ENCODE data around the gene XRCC1. TPM values are rescaled to one million over a fixed set of nuclear protein-coding genes. Genes with fewer than 3 reads are reported as not detected.
A peak's percentile ranks its signal among the peaks of the same experiment; 100 is the strongest.

Gene XRCC1
- total and polyA plus RNA-seq, 10 of the 15 experiments (the other 5 are each of a cell fraction or from before 2014, with no cell fraction given): 2.0 to 51.1 (median 33.7) TPM

- H3K9ac ChIP-seq (ENCODE audit: control insufficient read depth, insufficient read depth, low read length): no peak overlapping the region
- intact Hi-C loops (cut with micrococcal nuclease; ENCODE audit: unreplicated experiment) (no loop called here), in situ Hi-C loops (cut with MboI) (no loop called here)
- TF ChIP-seq ATF7 (IDR thresholded peaks at IDR 0.05; ENCODE audit: low read depth): no peak
- peaks cover 8% of the 10 kb centered on the region; the same call in 1 of the 2 replicates for H3K4me1 ChIP-seq (ENCODE audit: control insufficient read depth, insufficient read depth, low read length)
- POLR2A ChIA-PET: interaction anchor here (1.0 to 2.9 kb wide), 5 partner anchors 23 to 60 kb away, joined by 3 to 16 read pairs (median 8); partner anchors contain the start of genes IRGQ, PINLYP and XRCC1
- FAIRE-seq (no peak), ATAC-seq (no peak), DNase-seq (ENCODE audit: low read depth, low spot score) (no peak)
- H3K4me3 ChIP-seq: no peak overlapping the region
- H4K20me1 ChIP-seq (ENCODE audit: control insufficient read depth, insufficient read depth): no peaks in the 10 kb centered on the region
- SMC1A ChIA-PET (ENCODE audit: uncharacterized antibody, unreplicated experiment): interaction anchor here (0.9 to 2.2 kb wide), 5 partner anchors 10 to 88 kb away, joined by 4 to 7 read pairs (median 5); partner anchors contain the start of gene XRCC1
- peak overlapping the region; percentile 81; the same call in 1 of the 2 replicates for H3K4me2 ChIP-seq (ENCODE audit: control insufficient read depth, insufficient read depth)
- H3K79me2 ChIP-seq (ENCODE audit: control insufficient read depth, insufficient read depth, low read length): no peaks in the 10 kb centered on the region
- no peaks in the 10 kb centered on the region for H3K27me3 ChIP-seq (replicated peaks in 1 of 2; ENCODE audit: control insufficient read depth in 2 of 2, insufficient read depth in 2 of 2, low read length in 1 of 2)
- no peak overlapping the region; the same call in 1 of the 2 replicates for H2AFZ ChIP-seq (ENCODE audit: control insufficient read depth, low read depth, low read length)
- WGBS (ENCODE audit: insufficient coverage, insufficient replicate concordance, low lambda C conversion rate, missing lambda C conversion rate): 98% methylated on average over 17 of the region's 17 CpGs
- H3K27ac ChIP-seq (ENCODE audit: control insufficient read depth, insufficient read depth): no peak overlapping the region
- H3K36me3 ChIP-seq (ENCODE audit: control insufficient read depth in 2 of 2, insufficient read depth in 2 of 2, low read length in 1 of 2): no peaks in the 10 kb centered on the region; a peak in 1 of 4 replicates
- CTCF ChIA-PET: interaction anchor here (1.1 to 4.9 kb wide), 7 partner anchors 15 to 87 kb away, joined by 4 to 36 read pairs (median 15); partner anchors contain the start of gene IRGQ
- no peaks in the 10 kb centered on the region; the same call in 2 of the 3 replicates for H3K9me3 ChIP-seq (replicated peaks; ENCODE audit: control insufficient read depth, insufficient read depth, low read length)
- BruUV-seq (replicated peaks): no TSS peak
- RAD21 ChIA-PET (ENCODE audit: unreplicated experiment): interaction anchor here (0.6 to 2.4 kb wide), 4 partner anchors 61 to 143 kb away, joined by 3 to 18 read pairs (median 10); partner anchors contain the start of genes IRGQ and ZNF576
Observed at GRCh38 chr19:43534305-43534815, 41.0 kb downstream of the XRCC1 start.

- no TSS peak for BruUV-seq (replicated peaks)
- WGBS (ENCODE audit: insufficient coverage, insufficient replicate concordance, low lambda C conversion rate, missing lambda C conversion rate): 2% methylated on average over 40 of the region's 41 CpGs
- H3K27ac ChIP-seq (ENCODE audit: control insufficient read depth, insufficient read depth): peak overlapping the region; percentile 37
- POLR2A ChIA-PET: interaction anchor here (0.5 to 2.9 kb wide), 11 partner anchors 9 to 136 kb away, joined by 3 to 16 read pairs (median 8); partner anchors contain the start of genes IRGQ, PINLYP, PLAUR and XRCC1
- in situ Hi-C loops (cut with MboI): no loop called here
- peak overlapping the region; percentile 74 for H3K4me3 ChIP-seq
- peaks cover 8% of the 10 kb centered on the region; the same call in 1 of the 2 replicates for H3K4me1 ChIP-seq (ENCODE audit: control insufficient read depth, insufficient read depth, low read length)
- H3K9ac ChIP-seq (ENCODE audit: control insufficient read depth, insufficient read depth, low read length): peak overlapping the region; percentile 56; the same call in 1 of the 2 replicates
- peak overlapping the region; percentile 92 for H2AFZ ChIP-seq (ENCODE audit: control insufficient read depth, low read depth, low read length)
- no peaks in the 10 kb centered on the region for H3K27me3 ChIP-seq (replicated peaks in 1 of 2; ENCODE audit: control insufficient read depth in 2 of 2, insufficient read depth in 2 of 2, low read length in 1 of 2)
- FAIRE-seq (peak; percentile 86), DNase-seq (ENCODE audit: low read depth, low spot score) (no peak), ATAC-seq (peak; percentile 84)
- no peaks in the 10 kb centered on the region; a peak in 1 of 4 replicates for H3K36me3 ChIP-seq (ENCODE audit: control insufficient read depth in 2 of 2, insufficient read depth in 2 of 2, low read length in 1 of 2)
- CTCF ChIA-PET: interaction anchor here (1.1 to 3.9 kb wide), 6 partner anchors 14 to 118 kb away, joined by 4 to 26 read pairs (median 10); no protein-coding TSS in a partner anchor
- RAD21 ChIA-PET (ENCODE audit: unreplicated experiment): interaction anchor here (0.7 to 2.4 kb wide), 9 partner anchors 9 to 135 kb away, joined by 3 to 18 read pairs (median 5); partner anchors contain the start of genes IRGQ and ZNF576
- H3K79me2 ChIP-seq (ENCODE audit: control insufficient read depth, insufficient read depth, low read length): no peaks in the 10 kb centered on the region
- intact Hi-C loops (cut with micrococcal nuclease; ENCODE audit: unreplicated experiment): loop anchor here (2.0 kb wide), 1 partner anchor 63 kb away; the partner anchor contains the start of genes IRGQ and ZNF576
- SMC1A ChIA-PET (ENCODE audit: uncharacterized antibody, unreplicated experiment): interaction anchor here (1.2 to 2.2 kb wide), 5 partner anchors 21 to 87 kb away, joined by 3 to 7 read pairs (median 5); partner anchors contain the start of genes IRGQ, XRCC1 and ZNF576
- no peaks in the 10 kb centered on the region for H4K20me1 ChIP-seq (ENCODE audit: control insufficient read depth, insufficient read depth)
- no peaks in the 10 kb centered on the region; the same call in 2 of the 3 replicates for H3K9me3 ChIP-seq (replicated peaks; ENCODE audit: control insufficient read depth, insufficient read depth, low read length)
- peak overlapping the region; percentile 81 for H3K4me2 ChIP-seq (ENCODE audit: control insufficient read depth, insufficient read depth)
- 0 out of 2 replicates have a peak, but pooled peaks have one; percentile 24 for TF ChIP-seq ZNF384 (IDR thresholded peaks at IDR 0.05; ENCODE audit: borderline replicate concordance, low read depth, low read length)
- TF ChIP-seq, protein P1, sequence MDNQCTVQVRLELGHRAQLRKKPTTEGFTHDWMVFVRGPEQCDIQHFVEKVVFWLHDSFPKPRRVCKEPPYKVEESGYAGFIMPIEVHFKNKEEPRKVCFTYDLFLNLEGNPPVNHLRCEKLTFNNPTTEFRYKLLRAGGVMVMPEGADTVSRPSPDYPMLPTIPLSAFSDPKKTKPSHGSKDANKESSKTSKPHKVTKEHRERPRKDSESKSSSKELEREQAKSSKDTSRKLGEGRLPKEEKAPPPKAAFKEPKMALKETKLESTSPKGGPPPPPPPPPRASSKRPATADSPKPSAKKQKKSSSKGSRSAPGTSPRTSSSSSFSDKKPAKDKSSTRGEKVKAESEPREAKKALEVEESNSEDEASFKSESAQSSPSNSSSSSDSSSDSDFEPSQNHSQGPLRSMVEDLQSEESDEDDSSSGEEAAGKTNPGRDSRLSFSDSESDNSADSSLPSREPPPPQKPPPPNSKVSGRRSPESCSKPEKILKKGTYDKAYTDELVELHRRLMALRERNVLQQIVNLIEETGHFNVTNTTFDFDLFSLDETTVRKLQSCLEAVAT (IDR thresholded peaks at IDR 0.05): no peak
- TF ChIP-seq NFYB (IDR thresholded peaks at IDR 0.05; ENCODE audit: insufficient read depth, low read depth, low read length): 0 out of 2 replicates have a peak, but pooled peaks have one; percentile 35
- no peak for TF ChIP-seq ZBED1 (IDR thresholded peaks at IDR 0.05; ENCODE audit: borderline replicate concordance)
- no peak for TF ChIP-seq RUNX3 (IDR thresholded peaks at IDR 0.05; ENCODE audit: low read length)
- peak; percentile 86; the same call in 2 of the 3 replicates for TF ChIP-seq POU2F2 (IDR thresholded peaks at IDR 0.05; ENCODE audit: borderline replicate concordance, low read depth, low read length)
- TF ChIP-seq MEF2B (IDR thresholded peaks at IDR 0.05; ENCODE audit: partially characterized antibody, poor library complexity, severe bottlenecking): no peak
- TF ChIP-seq IKZF1 (conservative IDR thresholded peaks at IDR 0.05): peak; percentile 74
- TF ChIP-seq LARP7 (IDR thresholded peaks at IDR 0.05): peak; percentile 31; the same call in 1 of the 2 replicates
- 0 out of 3 replicates have a peak, but pooled peaks of 1 of the 2 experiments have one; percentile 23 for TF ChIP-seq EGR1 (IDR thresholded peaks at IDR 0.05; ENCODE audit: borderline replicate concordance in 1 of 2, low read depth in 2 of 2, low read length in 2 of 2)
Observed at GRCh38 chr19:43533546-43534304, 41.6 kb downstream of the XRCC1 start.

All from GM12878 (cell line).